Heart right ventricle (tissue), 16 donors: ENCODE data around the gene GALNT16. TPM values are rescaled to one million over a fixed set of nuclear protein-coding genes. Genes with fewer than 3 reads are reported as not detected.

Experiments used
- ATAC-seq, 8 donors: fragments of 200-7000 bp; cut with Tn5 transposase; one replicate each; pipeline ENCODE4 v1.9.1; 2020; ENCODE audit warnings: mild to moderate bottlenecking in 8 of 8, moderate library complexity in 8 of 8, moderate number of reproducible peaks in 1 of 8
- DNase-seq, 2 donors: peaks; one replicate each; pipeline ENCODE4 v3.0.0-alpha.2; 2020
- H3K27ac ChIP-seq, 10 donors: fragments of 200-600 bp; sonication (generic) in 2 of 10; one replicate each; pipeline versions ENCODE4 v1.5.0 to v1.8.0; 2020 to 2022; ENCODE audit warnings: mild to moderate bottlenecking in 3 of 10
- H3K27me3 ChIP-seq, 7 donors: fragments of 200-600 bp; one replicate each; pipeline ENCODE4 v1.8.0; 2021 to 2022; ENCODE audit warnings: mild to moderate bottlenecking in 2 of 7
- H3K36me3 ChIP-seq, 9 donors: fragments of 200-600 bp; sonication (generic) in 1 of 9; one replicate each; pipeline versions ENCODE4 v1.5.0 to v1.8.0; 2020 to 2022; ENCODE audit warnings: mild to moderate bottlenecking in 2 of 9
- H3K4me1 ChIP-seq, 9 donors: fragments of 200-600 bp; sonication (generic) in 1 of 9; one replicate each; pipeline versions ENCODE4 v1.5.0 to v1.8.0; 2020 to 2022; ENCODE audit warnings: mild to moderate bottlenecking in 4 of 9
- H3K4me3 ChIP-seq, 10 donors: fragments of 200-600 bp; sonication (generic) in 2 of 10; one replicate each; pipeline versions ENCODE4 v1.5.0 to v1.8.0; 2020 to 2022; ENCODE audit warnings: mild to moderate bottlenecking in 7 of 10, moderate library complexity in 2 of 10
- H3K9me3 ChIP-seq, 11 donors: fragments of 200-600 bp in 10 of 11; sonication (generic) in 2 of 11; one replicate each; pipeline versions ENCODE4 v1.5.0 to v1.8.0; 2013 to 2022; ENCODE audit warnings: mild to moderate bottlenecking in 2 of 11, control low read depth in 1 of 11, moderate library complexity in 1 of 11
- WGBS, 2 donors: extraction: QIAGEN DNeasy Blood & Tissue Kit; methylation state at CpG; one replicate each; pipeline ENCODE4 v1.1.7; 2013; ENCODE audit warnings: inconsistent platforms in 1 of 2; 5-methylcytosine and 5-hydroxymethylcytosine counted together
- intact Hi-C, 10 donors: fragments of 100-400 bp; cut with DNase I; formaldehyde crosslinking; loops; one replicate each; pipeline versions ENCODE4 v1.11.1 to v1.14.2; 2022
- polyA plus RNA-seq, 2 donors: library from polyadenylated mRNA; stranded (reverse); fragments of 200-250 nt; gene quantifications; one replicate each; pipeline ENCODE4 v1.2.3, GENCODE V29; 2013
- total RNA-seq, 10 donors: library from RNA; stranded (reverse); fragmentation: NEBNext Ultra II Directional in 3 of 10; extraction: Animal tissue kit (Norgen Biotek cat#: 25700) in 3 of 10; gene quantifications; one replicate each; pipeline versions ENCODE4 v1.2.1 to v1.2.4, GENCODE V29; 2021 to 2023
- TF ChIP-seq, protein P1 (sequence below), 9 donors: fragments of 200-600 bp; sonication (generic) in 2 of 9; IDR thresholded peaks; one replicate each; pipeline versions ENCODE4 v1.5.0 to v1.8.0; 2021 to 2022; ENCODE audit warnings: antibody characterized with exemption in 9 of 9, mild to moderate bottlenecking in 5 of 9, moderate library complexity in 1 of 9
- donor health status: Arrhythmogenic right ventricular cardiomyopathy.
- donor health status: ischemic (EF 13 %, LVEDD 7.1; RV severe dilation, severe dysfunction).
- donor health status: healthy with polysubstance abuse.
- donor health status: DM: no; HTN: yes; CAD: no.
- donor health status: DM: no; HTN: no; CAD: no.
- donor health status: ischemic (EF 25% LVEDD 6.9; RV normal size, moderate dysfunction).
- donor health status: ischemic (EF 25% LVEDD 5.7; RV mildly dilated, moderate dysfunction).
- donor health status: healthy.
- donor health status: DM: yes; HTN: yes; CAD: no.
- donor health status: Ischemic cardiomyopathy.
- donor health status: ischemic (EF 35%, LVEDD 5.7; RV mildly dilated, moderate dysfunction).
- donor health status: nonischemic (EF 11% LVEDD 7.7; RV severe dilation, severe dysfunction).
- donor health status: DM: yes; HTN: yes; CAD: no.
- donor health status: PGD.
- donor health status: ischemic (EF 29% LVEDD 5.4; RV normal size, mild dysfunction).
- donor health status: nonischemic (EF 23%, LVEDD 6.1; RV moderate dilation, normal function).

GALNT16 gene
- total and polyA plus RNA-seq, 12 donors = 9.6 to 106 (median 68.3) TPM

- H3K27me3 ChIP-seq = peaks cover 0 to 74% (median 19%) of the 10 kb centered on the region in 7 donors
- TF ChIP-seq, protein P1, sequence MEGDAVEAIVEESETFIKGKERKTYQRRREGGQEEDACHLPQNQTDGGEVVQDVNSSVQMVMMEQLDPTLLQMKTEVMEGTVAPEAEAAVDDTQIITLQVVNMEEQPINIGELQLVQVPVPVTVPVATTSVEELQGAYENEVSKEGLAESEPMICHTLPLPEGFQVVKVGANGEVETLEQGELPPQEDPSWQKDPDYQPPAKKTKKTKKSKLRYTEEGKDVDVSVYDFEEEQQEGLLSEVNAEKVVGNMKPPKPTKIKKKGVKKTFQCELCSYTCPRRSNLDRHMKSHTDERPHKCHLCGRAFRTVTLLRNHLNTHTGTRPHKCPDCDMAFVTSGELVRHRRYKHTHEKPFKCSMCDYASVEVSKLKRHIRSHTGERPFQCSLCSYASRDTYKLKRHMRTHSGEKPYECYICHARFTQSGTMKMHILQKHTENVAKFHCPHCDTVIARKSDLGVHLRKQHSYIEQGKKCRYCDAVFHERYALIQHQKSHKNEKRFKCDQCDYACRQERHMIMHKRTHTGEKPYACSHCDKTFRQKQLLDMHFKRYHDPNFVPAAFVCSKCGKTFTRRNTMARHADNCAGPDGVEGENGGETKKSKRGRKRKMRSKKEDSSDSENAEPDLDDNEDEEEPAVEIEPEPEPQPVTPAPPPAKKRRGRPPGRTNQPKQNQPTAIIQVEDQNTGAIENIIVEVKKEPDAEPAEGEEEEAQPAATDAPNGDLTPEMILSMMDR (IDR thresholded peaks at IDR 0.05) = no peak
- no peaks in the 10 kb centered on the region for H3K36me3 ChIP-seq
- H3K4me3 ChIP-seq = peak overlapping the region in 9 of 10 donors; percentile 59 to 87 (median 72)
- DNase-seq (peak; percentile 51 to 54), ATAC-seq (peak; percentile 5 to 81 (median 47))
- 34 to 45% methylated on average over 5 of the region's 5 CpGs for WGBS, 2 donors
- H3K27ac ChIP-seq = peak overlapping the region; percentile 47 to 86 (median 81)
- H3K9me3 ChIP-seq = no peaks in the 10 kb centered on the region
- H3K4me1 ChIP-seq = peaks cover 6 to 70% (median 54%) of the 10 kb centered on the region in 9 donors
- intact Hi-C loops = loop anchor here in 3 of 10 donors (2.0 to 10.0 kb wide), 3 partner anchors 27 to 55 kb away; no protein-coding TSS in a partner anchor
These were observed 1.9 kb downstream of the GALNT16 start for GRCh38 chr14:69261761-69262331.

DNA sequence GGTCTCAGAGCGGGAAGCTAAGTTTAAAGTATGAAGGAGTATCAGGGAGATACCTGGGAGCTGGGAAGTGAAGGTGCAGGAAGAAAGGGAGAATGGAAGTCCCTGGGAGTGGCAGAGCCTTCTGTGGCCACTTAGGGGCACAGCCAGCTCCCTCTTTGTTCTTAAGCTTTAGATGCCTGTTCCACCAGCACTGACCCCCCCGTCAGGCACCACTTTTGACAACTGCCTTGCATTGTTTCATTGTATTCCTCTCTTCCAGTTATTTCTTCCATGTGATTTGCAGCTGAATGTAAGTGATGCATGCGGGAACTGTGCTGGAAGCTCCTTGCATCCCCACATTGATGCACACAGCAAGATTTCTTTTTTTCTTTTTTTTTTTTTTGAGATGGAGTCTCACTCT is 2.6 kb downstream of the GALNT16 start:
- H3K27ac ChIP-seq = peak overlapping the region in 9 of 10 donors; percentile 47 to 86 (median 81)
- 62 to 66% methylated on average over 3 of the region's 3 CpGs for WGBS, 2 donors
- H3K4me3 ChIP-seq = no peak overlapping the region
- TF ChIP-seq, protein P1 (IDR thresholded peaks at IDR 0.05) = no peak
- peaks cover 8 to 77% (median 60%) of the 10 kb centered on the region in 9 donors for H3K4me1 ChIP-seq
- H3K27me3 ChIP-seq = peaks cover 0 to 68% (median 19%) of the 10 kb centered on the region in 7 donors
- intact Hi-C loops = loop anchor here in 1 of 10 donors (10.0 kb wide), 1 partner anchor 52 kb away; no protein-coding TSS in a partner anchor
- H3K9me3 ChIP-seq = no peaks in the 10 kb centered on the region
- ATAC-seq (no peak), DNase-seq (no peak)
- H3K36me3 ChIP-seq = no peaks in the 10 kb centered on the region

DNA sequence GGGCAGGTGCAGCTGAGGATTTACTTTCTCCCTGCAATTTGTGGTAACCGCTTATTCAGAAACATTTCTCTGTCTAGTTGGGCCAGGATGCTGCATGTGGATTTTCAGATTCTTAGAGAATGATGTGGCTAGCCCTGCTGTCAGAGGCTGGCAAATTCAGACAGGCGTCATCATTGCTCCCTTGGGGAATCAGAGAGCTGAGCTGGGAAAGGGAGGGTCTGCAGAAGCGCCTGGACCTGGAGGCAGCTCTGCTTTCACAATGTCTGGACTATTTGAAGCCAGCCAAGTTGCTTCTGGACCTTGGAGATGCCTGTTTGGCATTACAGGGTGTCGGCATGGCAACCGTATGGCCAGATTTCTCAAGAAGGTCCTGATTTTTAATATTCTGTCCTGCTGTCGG is 3.4 kb downstream of the GALNT16 start:
- H3K36me3 ChIP-seq = no peaks in the 10 kb centered on the region
- DNase-seq (peak; percentile 44 to 66), ATAC-seq (peak in 7 of 8 donors; percentile 7 to 58 (median 37))
- 54 to 64% methylated on average over 6 of the region's 6 CpGs for WGBS, 2 donors
- intact Hi-C loops = loop anchor here in 1 of 10 donors (10.0 kb wide), 1 partner anchor 51 kb away; no protein-coding TSS in a partner anchor
- H3K4me3 ChIP-seq = peak overlapping the region in 1 of 10 donors; percentile 14
- no peaks in the 10 kb centered on the region for H3K9me3 ChIP-seq
- TF ChIP-seq, protein P1 (IDR thresholded peaks at IDR 0.05) = no peak
- peaks cover 0 to 60% (median 14%) of the 10 kb centered on the region in 7 donors for H3K27me3 ChIP-seq
- peak overlapping the region; percentile 16 to 86 (median 70) for H3K27ac ChIP-seq
- H3K4me1 ChIP-seq = peaks cover 11 to 86% (median 69%) of the 10 kb centered on the region in 9 donors

- DNase-seq (peak in 1 of 2 donors; percentile 46), ATAC-seq (peak in 1 of 8 donors; percentile 23)
- Histone ChIP-seq H3K4me3 (peak overlapping the region in 1 of 10 donors; percentile 14), H3K9me3 (no peaks in the 10 kb centered on the region), H3K27ac (peak overlapping the region in 9 of 10 donors; percentile 16 to 86 (median 72)), H3K4me1 (peaks cover 13 to 90% (median 73%) of the 10 kb centered on the region in 9 donors), H3K36me3 (no peaks in the 10 kb centered on the region), H3K27me3 (peaks cover 0 to 56% (median 11%) of the 10 kb centered on the region in 7 donors)
- intact Hi-C loops = loop anchor here in 1 of 10 donors (10.0 kb wide), 1 partner anchor 51 kb away; no protein-coding TSS in a partner anchor
- TF ChIP-seq, protein P1 (IDR thresholded peaks at IDR 0.05) = no peak
- 43 to 48% methylated on average over 8 of the region's 8 CpGs for WGBS, 2 donors
These were observed 3.8 kb downstream of the GALNT16 start for GRCh38 chr14:69263771-69264170.
